PC-3 (cell line): Measurements from ENCODE around the gene SEZ6L2. TPM values are rescaled to one million over a fixed set of nuclear protein-coding genes. Genes with fewer than 3 reads are reported as not detected.

ENCODE experiments used
- ATAC-seq: fragments of 200-7000 bp; cut with Tn5 transposase; 2 replicates; pipeline ENCODE4 v1.9.1; 2020; ENCODE audit warnings: mild to moderate bottlenecking, moderate library complexity
- BruUV-seq: library from RNA; stranded (reverse); fragments of 400-500 nt; replicated peaks from 2 replicates; lab custom pipeline; 2021; lab: Mats Ljungman, UMichigan
- CTCF ChIA-PET: fragments of 300-600 bp; sonication (Branson Sonifier 250); formaldehyde crosslinking; loops from one replicate; lab custom pipeline; 2022; ENCODE audit warnings: antibody characterized with exemption; lab: Charles Lee
- POLR2A ChIA-PET: fragments of 300-600 bp; sonication (Branson Sonifier 250); formaldehyde crosslinking; loops from one replicate; lab custom pipeline; 2022; ENCODE audit warnings: antibody characterized with exemption; ENCODE audit not compliant: unreplicated experiment; lab: Charles Lee
- DNase-seq: peaks from one replicate; pipeline ENCODE4 v3.0.0-alpha.2; 2015
- H2AFZ ChIP-seq: fragments of 300-600 bp; sonication (generic); 2 replicates; pipeline ENCODE4 v1.6.0; 2016; ENCODE audit warnings: antibody characterized with exemption, low read length
- H3F3A ChIP-seq: fragments of 300-600 bp; sonication (generic); one replicate; pipeline ENCODE4 v1.6.0; 2017; ENCODE audit warnings: antibody characterized with exemption, low read length, control low read depth, mild to moderate bottlenecking; ENCODE audit not compliant: unreplicated experiment
- H3K27ac ChIP-seq: fragments of 300-600 bp; sonication (generic); 2 replicates; pipeline ENCODE4 v1.5.1; 2016; ENCODE audit warnings: mild to moderate bottlenecking, low read length
- H3K27me3 ChIP-seq: fragments of 300-600 bp; sonication (generic); 2 replicates; pipeline ENCODE4 v1.6.1; 2016; ENCODE audit warnings: low read length, mixed read lengths
- H3K36me3 ChIP-seq: fragments of 300-600 bp; sonication (generic); 2 replicates; pipeline ENCODE4 v1.6.1; 2016; ENCODE audit warnings: low read depth, mixed run types, low read length, mixed read lengths
- H3K4me1 ChIP-seq: fragments of 300-600 bp; sonication (generic); 2 replicates; pipeline ENCODE4 v1.5.1; 2016; ENCODE audit warnings: low read length; ENCODE audit not compliant: insufficient read depth
- H3K4me2 ChIP-seq: fragments of 300-600 bp; sonication (generic); 2 replicates; pipeline ENCODE4 v1.6.0; 2016; ENCODE audit warnings: low read length
- H3K4me3 ChIP-seq: fragments of 300-600 bp; sonication (generic); 2 replicates; pipeline ENCODE4 v1.5.1; 2016; ENCODE audit warnings: mild to moderate bottlenecking, low read length, mixed read lengths
- H3K79me2 ChIP-seq: fragments of 300-600 bp; sonication (generic); 2 replicates; pipeline ENCODE4 v1.6.1; 2017; ENCODE audit warnings: low read length, mixed read lengths
- H3K9ac ChIP-seq: fragments of 300-600 bp; sonication (generic); 2 replicates; pipeline ENCODE4 v1.6.0; 2016; ENCODE audit warnings: mild to moderate bottlenecking, low read length
- H3K9me2 ChIP-seq: fragments of 300-600 bp; sonication (generic); replicated peaks from 2 replicates; pipeline ENCODE4 v1.6.1; 2016; ENCODE audit warnings: mixed run types, low read length, mixed read lengths
- H3K9me3 ChIP-seq: fragments of 300-600 bp; sonication (generic); 2 replicates; pipeline ENCODE4 v1.6.1; 2016; ENCODE audit warnings: low read length, mixed read lengths
- H4K20me1 ChIP-seq: fragments of 300-600 bp; sonication (generic); 2 replicates; pipeline ENCODE4 v1.6.1; 2016; ENCODE audit warnings: low read length, mixed read lengths
- EZH2 ChIP-seq: fragments of 300-600 bp; sonication (generic); IDR thresholded peaks from one replicate; pipeline ENCODE4 v1.6.1; 2017; ENCODE audit warnings: antibody characterized with exemption, mild to moderate bottlenecking, low read length; ENCODE audit not compliant: unreplicated experiment
- EZH2phosphoT487 ChIP-seq: fragments of 300-600 bp; sonication (generic); IDR thresholded peaks from 2 replicates; pipeline ENCODE4 v1.6.1; 2018; ENCODE audit warnings: mild to moderate bottlenecking, antibody characterized with exemption, low read length, borderline replicate concordance
- intact Hi-C: fragments of 100-400 bp; cut with micrococcal nuclease; formaldehyde crosslinking; loops from 2 replicates; pipeline ENCODE4 v1.9.0; 2023
- total RNA-seq: library from RNA; depleted of rRNA; stranded (reverse); fragments of >200 nt; gene quantifications from 2 replicates; pipeline ENCODE4 v1.2.3, GENCODE V29; 2014
- TF ChIP-seq, protein P1 (sequence below): fragments of 300-600 bp; sonication (generic); conservative IDR thresholded peaks from 2 replicates; pipeline ENCODE4 v1.5.1; 2017; ENCODE audit warnings: antibody characterized with exemption, low read depth, mild to moderate bottlenecking, low read length

The SEZ6L2 gene
- total RNA-seq, 1 experiment from 2014 or later = 25.3 TPM

DNA sequence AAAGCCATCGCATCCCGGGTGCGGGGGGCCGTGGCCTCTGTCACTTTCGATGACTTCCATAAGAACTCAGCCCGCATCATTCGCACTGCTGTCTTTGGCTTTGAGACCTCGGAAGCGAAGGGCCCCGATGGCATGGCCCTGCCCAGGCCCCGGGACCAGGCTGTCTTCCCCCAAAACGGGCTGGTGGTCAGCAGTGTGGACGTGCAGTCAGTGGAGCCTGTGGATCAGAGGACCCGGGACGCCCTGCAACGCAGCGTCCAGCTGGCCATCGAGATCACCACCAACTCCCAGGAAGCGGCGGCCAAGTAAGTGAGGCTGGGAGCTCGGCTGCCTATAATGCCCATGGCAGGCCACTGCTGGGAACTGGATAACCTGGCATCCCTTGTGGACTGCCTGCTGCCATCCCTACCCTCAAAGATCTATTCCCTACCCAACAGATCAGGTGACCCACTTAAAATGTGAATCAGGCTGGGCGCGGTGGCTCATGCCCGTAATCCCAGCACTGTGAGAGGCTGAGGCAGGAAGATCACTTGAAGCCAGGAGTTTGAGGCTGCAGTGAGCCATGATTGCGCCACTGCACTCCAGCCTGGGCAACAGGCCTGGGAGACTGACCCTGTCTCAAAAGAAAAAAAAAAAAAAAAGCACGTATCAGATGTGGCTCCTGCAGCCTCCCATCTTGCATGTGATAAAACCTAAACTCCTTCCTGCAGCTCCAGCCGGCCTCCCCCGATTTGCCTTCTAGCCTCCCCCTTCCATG lies 54.6 kb downstream of the SEZ6L2 start:
- Histone ChIP-seq H3K9me3 (no peaks in the 10 kb centered on the region), H3K9ac (no peak overlapping the region), H3K79me2 (no peaks in the 10 kb centered on the region), H3K36me3 (no peaks in the 10 kb centered on the region), H3K4me1 (no peaks in the 10 kb centered on the region), H3K9me2 (no peaks in the 10 kb centered on the region), H3K4me3 (no peak overlapping the region), H3K4me2 (no peak overlapping the region), H3K27me3 (no peaks in the 10 kb centered on the region), H4K20me1 (no peaks in the 10 kb centered on the region), H2AFZ (no peak overlapping the region), H3K27ac (no peak overlapping the region), H3F3A (no peaks in the 10 kb centered on the region)
- no TSS peak for BruUV-seq
- ChIA-PET CTCF (no interaction called here), POLR2A (no interaction called here)
- no peak for DNase-seq
- no peak for TF ChIP-seq EZH2phosphoT487
- TF ChIP-seq, protein P1, sequence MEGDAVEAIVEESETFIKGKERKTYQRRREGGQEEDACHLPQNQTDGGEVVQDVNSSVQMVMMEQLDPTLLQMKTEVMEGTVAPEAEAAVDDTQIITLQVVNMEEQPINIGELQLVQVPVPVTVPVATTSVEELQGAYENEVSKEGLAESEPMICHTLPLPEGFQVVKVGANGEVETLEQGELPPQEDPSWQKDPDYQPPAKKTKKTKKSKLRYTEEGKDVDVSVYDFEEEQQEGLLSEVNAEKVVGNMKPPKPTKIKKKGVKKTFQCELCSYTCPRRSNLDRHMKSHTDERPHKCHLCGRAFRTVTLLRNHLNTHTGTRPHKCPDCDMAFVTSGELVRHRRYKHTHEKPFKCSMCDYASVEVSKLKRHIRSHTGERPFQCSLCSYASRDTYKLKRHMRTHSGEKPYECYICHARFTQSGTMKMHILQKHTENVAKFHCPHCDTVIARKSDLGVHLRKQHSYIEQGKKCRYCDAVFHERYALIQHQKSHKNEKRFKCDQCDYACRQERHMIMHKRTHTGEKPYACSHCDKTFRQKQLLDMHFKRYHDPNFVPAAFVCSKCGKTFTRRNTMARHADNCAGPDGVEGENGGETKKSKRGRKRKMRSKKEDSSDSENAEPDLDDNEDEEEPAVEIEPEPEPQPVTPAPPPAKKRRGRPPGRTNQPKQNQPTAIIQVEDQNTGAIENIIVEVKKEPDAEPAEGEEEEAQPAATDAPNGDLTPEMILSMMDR = no peak
- no peak for TF ChIP-seq EZH2
- intact Hi-C loops = no loop called here
- no peak for ATAC-seq

GRCh38 chr16:29843931-29844330 lies 55.4 kb downstream of the SEZ6L2 start:
- ChIA-PET CTCF (no interaction called here), POLR2A (no interaction called here)
- no peak overlapping the region for H3K9ac ChIP-seq
- H4K20me1 ChIP-seq = no peaks in the 10 kb centered on the region
- TF ChIP-seq, protein P1 = no peak
- no peak for TF ChIP-seq EZH2
- TF ChIP-seq EZH2phosphoT487 = no peak
- no peaks in the 10 kb centered on the region for H3K9me3 ChIP-seq
- H3K4me2 ChIP-seq = no peak overlapping the region
- no peaks in the 10 kb centered on the region for H3K27me3 ChIP-seq
- no peak overlapping the region for H3K4me3 ChIP-seq
- DNase-seq (no peak), ATAC-seq (no peak)
- no peaks in the 10 kb centered on the region for H3K36me3 ChIP-seq
- no peaks in the 10 kb centered on the region for H3K4me1 ChIP-seq
- H3K9me2 ChIP-seq = no peaks in the 10 kb centered on the region
- BruUV-seq = no TSS peak
- intact Hi-C loops = no loop called here
- no peaks in the 10 kb centered on the region for H3F3A ChIP-seq
- H3K79me2 ChIP-seq = no peaks in the 10 kb centered on the region
- H2AFZ ChIP-seq = no peak overlapping the region
- H3K27ac ChIP-seq = no peak overlapping the region

DNA sequence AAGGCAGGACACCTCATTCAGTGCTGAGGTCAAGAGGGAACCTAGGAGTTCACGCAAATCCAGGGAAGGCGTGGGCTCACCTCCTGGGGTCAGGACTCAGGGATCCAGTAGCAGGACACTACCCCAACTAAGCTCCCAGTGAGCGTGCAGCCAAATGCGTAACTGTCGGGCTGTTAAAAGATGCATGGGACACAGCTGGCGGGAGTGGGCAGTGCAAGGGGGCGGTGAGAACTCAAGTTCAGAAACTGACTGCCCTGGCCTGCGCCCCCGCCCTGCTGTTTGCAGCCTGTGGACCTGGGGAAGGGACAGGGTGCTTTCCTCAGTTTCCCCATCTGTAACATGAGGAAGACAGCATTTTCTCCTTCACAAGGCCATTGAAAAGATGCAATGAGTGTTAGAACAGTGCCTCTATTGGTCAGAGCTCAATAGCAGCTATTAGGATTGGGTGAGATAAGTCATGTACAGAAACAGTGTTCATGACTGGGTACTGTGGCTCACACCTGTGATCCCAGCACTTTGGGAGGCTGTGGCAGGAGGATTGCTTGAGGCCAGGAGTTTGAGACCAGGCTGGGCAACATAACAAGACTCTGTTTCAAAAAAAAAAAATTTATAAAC lies 56.5 kb downstream of the SEZ6L2 start:
- BruUV-seq = no TSS peak
- no peak overlapping the region for H3K9ac ChIP-seq
- no peaks in the 10 kb centered on the region for H3K9me3 ChIP-seq
- no peak for DNase-seq
- H3K4me1 ChIP-seq = no peaks in the 10 kb centered on the region
- no peaks in the 10 kb centered on the region for H4K20me1 ChIP-seq
- no peaks in the 10 kb centered on the region for H3K9me2 ChIP-seq
- no peaks in the 10 kb centered on the region for H3K27me3 ChIP-seq
- no peak for ATAC-seq
- H2AFZ ChIP-seq = no peak overlapping the region
- H3K79me2 ChIP-seq = no peaks in the 10 kb centered on the region
- H3K36me3 ChIP-seq = no peaks in the 10 kb centered on the region
- ChIA-PET POLR2A (interaction anchor here (0.6 kb wide), 1 partner anchor 38 kb away, joined by 3 read pairs; no protein-coding TSS in a partner anchor), CTCF (interaction anchor here (0.9 kb wide), 1 partner anchor 23 kb away, joined by 8 read pairs; the partner anchor contains the start of gene MVP)
- no peak overlapping the region for H3K27ac ChIP-seq
- no peak overlapping the region for H3K4me3 ChIP-seq
- H3F3A ChIP-seq = no peaks in the 10 kb centered on the region
- intact Hi-C loops = no loop called here
- no peak overlapping the region for H3K4me2 ChIP-seq
- TF ChIP-seq EZH2phosphoT487 (no peak), EZH2 (no peak)
- TF ChIP-seq, protein P1 = no peak; the same call in 1 of the 2 replicates
